Measurements from ENCODE around the gene MACROD1.

The MACROD1 gene

GRCh38 chr11:64127267-64128072 lies 38.4 kb downstream of the MACROD1 start:
- no peak for DNase-seq

- no peak for DNase-seq
Observed at GRCh38 chr11:64126796-64127195, 39.1 kb downstream of the MACROD1 start.

GRCh38 chr11:64126371-64126770 lies 39.5 kb downstream of the MACROD1 start:
- DNase-seq = no peak

- no peak for DNase-seq
Observed at GRCh38 chr11:64125676-64126075, 40.2 kb downstream of the MACROD1 start.

GRCh38 chr11:64124147-64124546 lies 41.8 kb downstream of the MACROD1 start:
- peak; percentile 0 for DNase-seq

- no peak for DNase-seq
Observed at GRCh38 chr11:64123679-64124078, 42.2 kb downstream of the MACROD1 start.

- DNase-seq = no peak
Observed at GRCh38 chr11:64122411-64123410, 43.2 kb downstream of the MACROD1 start.

GRCh38 chr11:64121663-64122410 lies 44.1 kb downstream of the MACROD1 start:
- DNase-seq = no peak

GRCh38 chr11:64120951-64121569 lies 44.9 kb downstream of the MACROD1 start:
- no peak for DNase-seq

- DNase-seq = no peak
Observed at GRCh38 chr11:64119700-64120099, 46.2 kb downstream of the MACROD1 start.

- no peak for DNase-seq
Observed at GRCh38 chr11:64118876-64119665, 46.8 kb downstream of the MACROD1 start.

- no peak for DNase-seq
Observed at GRCh38 chr11:64117763-64118459, 48.0 kb downstream of the MACROD1 start.

GRCh38 chr11:64115531-64116522 lies 50.1 kb downstream of the MACROD1 start:
- no peak for DNase-seq

- DNase-seq = no peak
Observed at GRCh38 chr11:64114231-64114630, 51.7 kb downstream of the MACROD1 start.

GRCh38 chr11:64113462-64113780 lies 52.5 kb downstream of the MACROD1 start:
- DNase-seq = no peak

GRCh38 chr11:64112771-64113461 lies 53.0 kb downstream of the MACROD1 start:
- no peak for DNase-seq

GRCh38 chr11:64110465-64111375 lies 55.2 kb downstream of the MACROD1 start:
- no peak for DNase-seq

- DNase-seq = no peak
Observed at GRCh38 chr11:64109332-64109731, 56.6 kb downstream of the MACROD1 start.

All from OCI-M1 (cell line).